CD4-positive, alpha-beta T cell (primary cell): ENCODE data around the gene NLRP14. TPM values are rescaled to one million over a fixed set of nuclear protein-coding genes. Genes with fewer than 3 reads are reported as not detected.

Experiments
- ATAC-seq: fragments of 200-7000 bp; cut with Tn5 transposase; one replicate; pipeline ENCODE4 v1.10.0; 2022; ENCODE audit warnings: mild to moderate bottlenecking; ENCODE audit not compliant: poor library complexity
- CTCF ChIA-PET: fragments of 350-600 bp; sonication (Branson Sonifier 250); formaldehyde crosslinking; loops from one replicate; lab custom pipeline; 2021; ENCODE audit warnings: antibody characterized with exemption, inconsistent platforms; lab: Charles Lee
- POLR2A ChIA-PET: fragments of 350-600 bp; sonication (Branson Sonifier 250); formaldehyde crosslinking; loops from one replicate; lab custom pipeline; 2021; ENCODE audit warnings: antibody characterized with exemption, inconsistent platforms; lab: Charles Lee
- DNase-seq, 14 experiments: peaks; one replicate each; pipeline ENCODE4 v3.0.0-alpha.2; 2013 to 2020; ENCODE audit warnings: mixed read lengths in 2 of 14
- H3K27ac ChIP-seq, 2 donors: one replicate each; pipeline versions ENCODE4 v1.5.1 to v1.7.0; 2013; ENCODE audit warnings: low read length in 2 of 2, low read depth in 1 of 2, mild to moderate bottlenecking in 1 of 2
- H3K27me3 ChIP-seq, 2 experiments: 1 replicate in 1 of 2; 2 replicates in 1 of 2; pipeline versions ENCODE4 v1.6.1 to v1.7.0; 2013; ENCODE audit warnings: low read length in 2 of 2, control low read depth in 1 of 2, mild to moderate bottlenecking in 1 of 2, moderate library complexity in 1 of 2; ENCODE audit not compliant: insufficient read depth in 2 of 2, control insufficient read depth in 1 of 2
- H3K36me3 ChIP-seq: one replicate; pipeline ENCODE4 v1.6.1; 2013; ENCODE audit warnings: low read length, control low read depth; ENCODE audit not compliant: insufficient read depth
- H3K4me1 ChIP-seq: one replicate; pipeline ENCODE4 v1.6.1; 2013; ENCODE audit warnings: low read length, control low read depth; ENCODE audit not compliant: insufficient read depth
- H3K4me3 ChIP-seq: one replicate; pipeline ENCODE4 v1.5.1; 2013; ENCODE audit warnings: mild to moderate bottlenecking, low read length, moderate library complexity
- H3K9me3 ChIP-seq, 2 experiments: 1 replicate in 1 of 2; 2 replicates in 1 of 2; pipeline versions ENCODE4 v1.6.1 to v1.7.0; 2013; ENCODE audit warnings: low read length in 2 of 2, mild to moderate bottlenecking in 2 of 2, control low read depth in 1 of 2, moderate library complexity in 1 of 2; ENCODE audit not compliant: control insufficient read depth in 1 of 2, insufficient read depth in 1 of 2
- H3K27ac Mint-ChIP-seq: one replicate; pipeline ENCODE4 v1.8.0; 2020; ENCODE audit warnings: mixed read lengths
- H3K27me3 Mint-ChIP-seq: one replicate; pipeline ENCODE4 v1.8.0; 2021; ENCODE audit warnings: mixed read lengths
- H3K36me3 Mint-ChIP-seq: one replicate; pipeline ENCODE4 v1.8.0; 2021; ENCODE audit warnings: low read depth, mixed read lengths
- H3K4me1 Mint-ChIP-seq: one replicate; pipeline ENCODE4 v1.8.0; 2021; ENCODE audit warnings: low read depth, mixed read lengths
- H3K4me3 Mint-ChIP-seq: one replicate; pipeline ENCODE4 v1.8.0; 2020; ENCODE audit warnings: mild to moderate bottlenecking, mixed read lengths
- H3K9me3 Mint-ChIP-seq: one replicate; pipeline ENCODE4 v1.8.0; 2020; ENCODE audit warnings: mixed read lengths
- CTCF ChIP-seq: fragments of 200-600 bp; IDR thresholded peaks from one replicate; pipeline ENCODE4 v1.8.0; 2022; ENCODE audit warnings: antibody characterized with exemption, mild to moderate bottlenecking
- intact Hi-C, 2 experiments: fragments of 100-400 bp; cut with DNase I in 1 of 2; cut with micrococcal nuclease in 1 of 2; formaldehyde crosslinking; loops; one replicate each; pipeline versions ENCODE4 v1.15.1 to v1.9.0; 2023 to 2025; cut with DNase I, micrococcal nuclease
- total RNA-seq, 174 experiments: library from RNA in 2 of 174; stranded (reverse) in 2 of 174; gene quantifications; one replicate each; pipeline ENCODE4 v1.2.3 and lab custom pipeline; 2021 to 2026

Gene NLRP14
- total RNA-seq, 2 experiments from 2014 or later: 0.05 TPM; not detected in 1

- ChIA-PET POLR2A (no interaction called here), CTCF (no interaction called here)
- H3K27ac Mint-ChIP-seq: no peak overlapping the region
Observed at GRCh38 chr11:7021318-7021717, 1.0 kb downstream of the NLRP14 start.

GRCh38 chr11:7028141-7028540 is 7.9 kb downstream of the NLRP14 start:
- Mint-ChIP-seq H3K27me3 (peaks cover 5% of the 10 kb centered on the region), H3K9me3 (no peaks in the 10 kb centered on the region), H3K36me3 (no peaks in the 10 kb centered on the region), H3K4me3 (no peak overlapping the region), H3K4me1 (no peaks in the 10 kb centered on the region), H3K27ac (no peak overlapping the region)
- no peak for DNase-seq
- H3K4me3 ChIP-seq: no peak overlapping the region
- CTCF ChIA-PET: no interaction called here
- no peaks in the 10 kb centered on the region for H3K9me3 ChIP-seq
- intact Hi-C loops: no loop called here
- peaks cover 0 to 2% of the 10 kb centered on the region in 2 experiments for H3K27me3 ChIP-seq
- ATAC-seq: no peak
- no peak overlapping the region for H3K27ac ChIP-seq
- H3K4me1 ChIP-seq: no peaks in the 10 kb centered on the region
- no peaks in the 10 kb centered on the region for H3K36me3 ChIP-seq
- no peak for TF ChIP-seq CTCF
- POLR2A ChIA-PET: no interaction called here

More at GRCh38 chr11:7021318-7021717, 1.0 kb downstream of the NLRP14 start:
- H3K4me3 ChIP-seq: no peak overlapping the region
- H3K27me3 Mint-ChIP-seq: peaks cover 47% of the 10 kb centered on the region
- H3K4me1 Mint-ChIP-seq: peaks cover 7% of the 10 kb centered on the region
- no peaks in the 10 kb centered on the region for H3K36me3 ChIP-seq
- DNase-seq (no peak), ATAC-seq (no peak)
- H3K4me1 ChIP-seq: peaks cover 10% of the 10 kb centered on the region
- intact Hi-C loops: no loop called here
- H3K27ac ChIP-seq: no peak overlapping the region
- H3K36me3 Mint-ChIP-seq: no peaks in the 10 kb centered on the region
- TF ChIP-seq CTCF: no peak
- peaks cover 0 to 4% of the 10 kb centered on the region in 2 experiments for H3K9me3 ChIP-seq
- H3K27me3 ChIP-seq: peaks cover 33 to 34% of the 10 kb centered on the region in 2 experiments
- no peaks in the 10 kb centered on the region for H3K9me3 Mint-ChIP-seq
- no peak overlapping the region for H3K4me3 Mint-ChIP-seq

GRCh38 chr11:7030836-7031235 is 10.6 kb downstream of the NLRP14 start:
- DNase-seq (no peak), ATAC-seq (no peak)
- no peak for TF ChIP-seq CTCF
- no peaks in the 10 kb centered on the region for H3K9me3 ChIP-seq
- no peaks in the 10 kb centered on the region for H3K4me1 ChIP-seq
- ChIA-PET CTCF (no interaction called here), POLR2A (no interaction called here)
- Mint-ChIP-seq H3K4me3 (no peak overlapping the region), H3K27me3 (peaks cover 4% of the 10 kb centered on the region), H3K9me3 (no peaks in the 10 kb centered on the region), H3K36me3 (no peaks in the 10 kb centered on the region), H3K27ac (no peak overlapping the region), H3K4me1 (no peaks in the 10 kb centered on the region)
- no peaks in the 10 kb centered on the region for H3K27me3 ChIP-seq
- no peaks in the 10 kb centered on the region for H3K36me3 ChIP-seq
- intact Hi-C loops: no loop called here
- no peak overlapping the region for H3K27ac ChIP-seq
- no peak overlapping the region for H3K4me3 ChIP-seq
